Endothelial cell of umbilical vein (primary cell): ENCODE results near the gene DST. TPM values are rescaled to one million over a fixed set of nuclear protein-coding genes. Genes with fewer than 3 reads are reported as not detected.

ENCODE experiments used
- BruUV-seq: library from RNA; stranded (reverse); fragments of 400-500 nt; replicated peaks from 2 replicates; lab custom pipeline; 2021; lab: Mats Ljungman, UMichigan
- CTCF ChIA-PET: fragments of 300-600, 350-600 bp; sonication (Branson Sonifier 250); formaldehyde crosslinking; loops from one replicate; lab custom pipeline; 2021; ENCODE audit warnings: antibody characterized with exemption, inconsistent platforms; lab: Charles Lee
- POLR2A ChIA-PET: fragments of 300-600, 350-600 bp; sonication (Branson Sonifier 250); formaldehyde crosslinking; loops from one replicate; lab custom pipeline; 2021; ENCODE audit warnings: antibody characterized with exemption, inconsistent platforms; lab: Charles Lee
- DNase-seq: peaks from one replicate; pipeline ENCODE4 v3.0.0-alpha.2; 2011; ENCODE audit warnings: low read depth, low spot score
- FAIRE-seq: peaks from 2 replicates; lab custom pipeline; 2011; peaks lifted over from hg19 to GRCh38; lab: Jason Lieb, UNC
- H2AFZ ChIP-seq: 2 replicates; pipeline ENCODE4 v1.6.0; 2012; ENCODE audit warnings: low read depth, low read length, control low read depth, inconsistent platforms
- H3K27ac ChIP-seq: 2 replicates; pipeline ENCODE4 v1.5.1; 2011; ENCODE audit warnings: low read depth, mild to moderate bottlenecking, control low read depth, low read length, moderate library complexity; ENCODE audit not compliant: insufficient read depth
- H3K27me3 ChIP-seq, 2 experiments: 2 replicates each; pipeline versions ENCODE4 v1.6.0 to v1.6.1; 2011; ENCODE audit warnings: low read length in 2 of 2, mixed read lengths in 1 of 2; ENCODE audit not compliant: control insufficient read depth in 2 of 2, insufficient read depth in 2 of 2
- H3K36me3 ChIP-seq, 2 experiments: 2 replicates in 1 of 2; 3 replicates in 1 of 2; pipeline ENCODE4 v1.5.1; 2011; ENCODE audit warnings: low read length in 2 of 2, mild to moderate bottlenecking in 1 of 2, moderate library complexity in 1 of 2; ENCODE audit not compliant: control insufficient read depth in 2 of 2, insufficient read depth in 2 of 2; ENCODE audit errors: extremely low read depth in 1 of 2
- H3K4me1 ChIP-seq: 3 replicates; pipeline ENCODE4 v1.5.1; 2011; ENCODE audit warnings: mild to moderate bottlenecking, low read length; ENCODE audit not compliant: control insufficient read depth, insufficient read depth; ENCODE audit errors: extremely low read depth
- H3K4me2 ChIP-seq: 2 replicates; pipeline ENCODE4 v1.6.1; 2011; ENCODE audit warnings: low read length, control low read depth, mixed read lengths; ENCODE audit not compliant: insufficient read depth
- H3K4me3 ChIP-seq, 3 experiments: fragments of 200-600 bp in 1 of 3; sonication (generic), shearing (Covaris generic) in 1 of 3; replicated peaks in 1 of 3; 2 replicates each; pipeline ENCODE4 v1.5.1; 2011 to 2016; ENCODE audit warnings: control low read depth in 3 of 3, low read length in 3 of 3, mild to moderate bottlenecking in 2 of 3, inconsistent platforms in 1 of 3, low read depth in 1 of 3, moderate library complexity in 1 of 3; ENCODE audit not compliant: insufficient read depth in 1 of 3
- H3K79me2 ChIP-seq: 2 replicates; pipeline ENCODE4 v1.6.0; 2012; ENCODE audit warnings: low read length, inconsistent platforms; ENCODE audit not compliant: control insufficient read depth, insufficient read depth
- H3K9ac ChIP-seq: replicated peaks from 2 replicates; pipeline ENCODE3; 2011; ENCODE audit warnings: low read length, control low read depth; ENCODE audit not compliant: insufficient read depth; ENCODE audit errors: extremely low read depth
- H3K9me1 ChIP-seq: replicated peaks from 3 replicates; pipeline ENCODE4 v1.6.0; 2011; ENCODE audit warnings: mild to moderate bottlenecking, low read length; ENCODE audit not compliant: control insufficient read depth, insufficient read depth; ENCODE audit errors: extremely low read depth
- H3K9me3 ChIP-seq: replicated peaks from 2 replicates; pipeline ENCODE4 v1.5.1; 2012; ENCODE audit warnings: low read length, inconsistent platforms; ENCODE audit not compliant: control insufficient read depth, insufficient read depth
- H4K20me1 ChIP-seq: replicated peaks from 2 replicates; pipeline ENCODE3; 2011; ENCODE audit warnings: mild to moderate bottlenecking, low read length; ENCODE audit not compliant: control insufficient read depth, insufficient read depth; ENCODE audit errors: extremely low read depth
- CTCF ChIP-seq, 2 donors: IDR thresholded peaks; 1 replicate in 1 of 2; 2 replicates in 1 of 2; pipeline ENCODE4 v1.5.1; 2011; ENCODE audit warnings: low read length in 2 of 2, mild to moderate bottlenecking in 2 of 2, moderate library complexity in 2 of 2, control low read depth in 1 of 2, inconsistent platforms in 1 of 2, low read depth in 1 of 2; ENCODE audit not compliant: insufficient read depth in 1 of 2; ENCODE audit errors: extremely low read depth in 1 of 2
- EZH2 ChIP-seq: IDR thresholded peaks from 2 replicates; pipeline ENCODE4 v1.6.1; 2012; ENCODE audit warnings: borderline replicate concordance, low read depth, mild to moderate bottlenecking, moderate library complexity, low read length, inconsistent platforms; ENCODE audit not compliant: severe bottlenecking
- FOS ChIP-seq: IDR thresholded peaks from 2 replicates; pipeline ENCODE4 v1.6.1; 2011; ENCODE audit warnings: mild to moderate bottlenecking, low read length, moderate library complexity, borderline replicate concordance; ENCODE audit not compliant: insufficient read depth
- JUN ChIP-seq: IDR thresholded peaks from 2 replicates; pipeline ENCODE4 v1.6.1; 2011; ENCODE audit warnings: borderline replicate concordance, low read depth; ENCODE audit not compliant: insufficient read length, insufficient read depth
- MYC ChIP-seq: IDR thresholded peaks from one replicate; pipeline ENCODE4 v1.6.1; 2011; ENCODE audit warnings: mild to moderate bottlenecking, low read depth, low read length
- POLR2A ChIP-seq: IDR thresholded peaks from 2 replicates; pipeline ENCODE4 v1.6.1; 2012; ENCODE audit warnings: low read depth, mild to moderate bottlenecking, control low read depth, low read length
- dilution Hi-C: fragments of 300-500 bp; cut with MboI; formaldehyde crosslinking; loops from one replicate; pipeline ENCODE4 v1.15.0; 2019; ENCODE audit warnings: low sequenced_read_pairs; ENCODE audit not compliant: extremely low pct_ligation_motif_present
- intact Hi-C: fragments of 100-400 bp; cut with micrococcal nuclease; formaldehyde crosslinking; loops from one replicate; pipeline ENCODE4 v1.10.0; 2022
- polyA plus RNA-seq, 4 experiments: library from polyadenylated mRNA; depleted of rRNA in 3 of 4; stranded (reverse) in 3 of 4; unstranded in 1 of 4; fragments of >200 nt; gene quantifications; 2 replicates each; pipeline versions ENCODE4 v1.2.1 to v1.2.3, GENCODE V29; 2011 to 2012; ENCODE audit warnings: missing spikeins in 1 of 4
- total RNA-seq: library from RNA; stranded (reverse); gene quantifications from 2 replicates; pipeline ENCODE4 v1.2.3, GENCODE V29; 2021
- TF ChIP-seq, protein P1 (sequence below): IDR thresholded peaks from 2 replicates; pipeline ENCODE4 v1.6.1; 2011; ENCODE audit not compliant: insufficient read depth, insufficient read length

The DST gene
- total and polyA plus RNA-seq, 2 donors (not counting 3 experiments of a cell fraction or from before 2014, with no cell fraction given) = 62.3 to 253 TPM

- H3K27me3 ChIP-seq = no peaks in the 10 kb centered on the region
- H3K4me2 ChIP-seq = no peak overlapping the region
- H3K36me3 ChIP-seq = peaks cover 2 to 7% of the 10 kb centered on the region in 2 experiments
- H3K9me3 ChIP-seq = no peaks in the 10 kb centered on the region
- no peaks in the 10 kb centered on the region for H4K20me1 ChIP-seq
- H3K79me2 ChIP-seq = no peaks in the 10 kb centered on the region
- H2AFZ ChIP-seq = no peak overlapping the region
- peaks cover 32% of the 10 kb centered on the region for H3K4me1 ChIP-seq
- CTCF ChIA-PET = interaction anchor here (0.7 to 1.0 kb wide), 4 partner anchors 29 to 52 kb away, joined by 3 to 4 read pairs (median 4); no protein-coding TSS in a partner anchor
- no peak overlapping the region for H3K9ac ChIP-seq
- POLR2A ChIA-PET = no interaction called here
- dilution Hi-C loops (no loop called here), intact Hi-C loops (loop anchor here (5.0 kb wide), 2 partner anchors 42 to 202 kb away; no protein-coding TSS in a partner anchor)
- TF ChIP-seq POLR2A (no peak), JUN (no peak), CTCF (IDR thresholded peaks at IDR 0.05; ENCODE audit: extremely low read depth in 1 of 2, insufficient read depth in 1 of 2, low read depth in 1 of 2, low read length in 2 of 2) (no peak), MYC (no peak)
- TF ChIP-seq, protein P1, sequence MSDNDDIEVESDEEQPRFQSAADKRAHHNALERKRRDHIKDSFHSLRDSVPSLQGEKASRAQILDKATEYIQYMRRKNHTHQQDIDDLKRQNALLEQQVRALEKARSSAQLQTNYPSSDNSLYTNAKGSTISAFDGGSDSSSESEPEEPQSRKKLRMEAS = no peak
- no peaks in the 10 kb centered on the region for H3K9me1 ChIP-seq
- no TSS peak for BruUV-seq
- DNase-seq = no peak
- FAIRE-seq = no peak
- no peak overlapping the region for H3K27ac ChIP-seq
- no peak overlapping the region for H3K4me3 ChIP-seq
These were observed 7.5 kb upstream of the DST start for GRCh38 chr6:56650191-56650590.

GRCh38 chr6:56649782-56650181 is 7.1 kb upstream of the DST start:
- Histone ChIP-seq H3K36me3 (peaks cover 2 to 7% of the 10 kb centered on the region in 2 experiments), H3K79me2 (no peaks in the 10 kb centered on the region), H3K9ac (no peak overlapping the region), H2AFZ (no peak overlapping the region), H3K4me2 (no peak overlapping the region), H3K9me1 (no peaks in the 10 kb centered on the region), H3K27ac (no peak overlapping the region), H3K27me3 (no peaks in the 10 kb centered on the region), H3K9me3 (no peaks in the 10 kb centered on the region), H4K20me1 (no peaks in the 10 kb centered on the region), H3K4me3 (no peak overlapping the region), H3K4me1 (peaks cover 32% of the 10 kb centered on the region)
- dilution Hi-C loops (no loop called here), intact Hi-C loops (loop anchor here (5.0 to 10.0 kb wide), 3 partner anchors 43 to 665 kb away; partner anchors contain the start of gene PRIM2)
- DNase-seq (no peak), FAIRE-seq (no peak)
- BruUV-seq = no TSS peak
- TF ChIP-seq FOS (no peak), POLR2A (no peak), EZH2 (no peak)
- CTCF ChIA-PET = interaction anchor here (0.8 to 1.0 kb wide), 3 partner anchors 29 to 53 kb away, joined by 3 to 4 read pairs (median 3); no protein-coding TSS in a partner anchor
- POLR2A ChIA-PET = no interaction called here
